Ishikawa (cell line): ENCODE data around the gene LMAN2L.

Source experiments
- EGR1 ChIP-seq: IDR thresholded peaks from 2 replicates; pipeline ENCODE4 v1.6.1; 2012
- MAX ChIP-seq: IDR thresholded peaks from 2 replicates; pipeline ENCODE4 v1.6.1; 2012
- TAF1 ChIP-seq: IDR thresholded peaks from 2 replicates; pipeline ENCODE4 v1.6.1; 2012; ENCODE audit warnings: low read depth, mild to moderate bottlenecking

GRCh38 chr2:96694816-96695455 is 44.9 kb downstream of the LMAN2L start:
- TF ChIP-seq TAF1 (no peak), EGR1 (no peak), MAX (no peak)
